Measurements from ENCODE around the gene KLK14.
A peak's percentile ranks its signal among the peaks of the same experiment; 100 is the strongest.

Gene KLK14

DNA sequence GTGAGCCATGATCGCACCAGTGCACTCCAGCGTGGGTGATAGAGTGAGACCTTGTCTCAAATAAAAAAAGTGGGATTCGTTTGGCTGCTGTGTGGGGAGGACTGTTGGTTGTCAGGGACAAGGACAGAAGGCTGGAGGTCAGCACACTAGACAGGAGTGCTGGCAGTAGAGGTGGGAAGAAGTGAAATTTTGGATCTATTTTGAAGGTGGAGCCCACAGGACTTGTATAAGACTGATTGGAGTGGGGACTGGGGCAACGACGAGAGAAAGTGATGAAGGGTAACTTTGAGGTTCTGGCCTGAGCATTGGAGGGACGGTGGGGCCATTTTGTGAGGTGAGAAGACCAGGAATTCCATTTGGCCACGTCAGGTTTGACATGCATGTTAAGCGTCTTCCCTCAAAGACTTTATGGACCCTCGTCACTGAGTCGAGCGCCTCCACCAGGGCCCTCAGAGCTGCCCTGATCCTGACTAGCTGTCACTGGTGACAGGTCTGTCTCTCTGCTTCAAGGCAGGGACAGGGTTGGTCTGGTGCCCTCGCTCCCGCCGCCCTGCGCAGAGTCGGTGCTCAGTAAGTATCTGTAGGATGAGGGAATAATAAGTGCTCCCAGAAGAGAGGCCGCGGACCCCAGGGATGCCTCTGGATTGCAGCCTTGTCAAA, 24.8 kb upstream of the KLK14 start:
- no peak for DNase-seq

DNA sequence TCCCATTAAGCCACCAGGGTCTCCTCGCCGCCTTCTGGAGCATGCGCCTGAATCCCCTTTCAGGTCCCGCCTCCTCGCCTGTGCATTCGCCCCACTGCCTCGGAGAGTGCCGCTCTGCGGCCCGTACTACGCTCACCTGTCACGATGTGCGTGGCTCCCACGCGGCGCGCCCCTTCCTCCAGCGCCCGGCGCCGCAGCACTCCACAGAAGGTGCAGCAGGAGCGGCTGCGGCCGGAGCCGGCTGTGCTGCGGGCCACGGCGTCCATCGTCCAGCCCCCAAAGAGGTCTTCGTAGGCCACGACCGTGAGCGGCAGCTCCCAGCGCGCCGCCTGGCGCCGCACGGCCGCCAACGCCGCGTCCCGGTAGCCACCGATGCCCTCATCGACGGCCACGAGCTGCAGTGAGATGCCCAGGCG, 21.2 kb upstream of the KLK14 start:
- DNase-seq, result no peak

DNA sequence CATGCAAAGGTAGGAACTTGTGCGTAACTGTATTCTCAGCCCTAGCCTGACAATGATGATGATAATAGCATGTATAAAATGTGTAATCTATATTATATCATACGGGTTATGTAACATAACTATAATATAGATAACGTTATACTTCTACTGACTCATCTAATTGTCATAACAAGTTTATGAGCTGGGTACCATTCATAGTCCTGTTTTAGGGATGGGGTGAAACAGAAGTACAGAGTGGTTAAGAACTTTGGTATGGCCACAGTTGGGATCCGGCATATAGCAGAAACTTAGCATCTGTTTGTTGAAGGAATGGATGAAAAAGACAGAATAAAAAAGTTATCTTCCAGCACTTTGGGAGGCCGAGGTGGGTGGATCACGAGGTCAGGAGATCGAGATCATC, 20.3 kb upstream of the KLK14 start:
- no peak for DNase-seq

DNA sequence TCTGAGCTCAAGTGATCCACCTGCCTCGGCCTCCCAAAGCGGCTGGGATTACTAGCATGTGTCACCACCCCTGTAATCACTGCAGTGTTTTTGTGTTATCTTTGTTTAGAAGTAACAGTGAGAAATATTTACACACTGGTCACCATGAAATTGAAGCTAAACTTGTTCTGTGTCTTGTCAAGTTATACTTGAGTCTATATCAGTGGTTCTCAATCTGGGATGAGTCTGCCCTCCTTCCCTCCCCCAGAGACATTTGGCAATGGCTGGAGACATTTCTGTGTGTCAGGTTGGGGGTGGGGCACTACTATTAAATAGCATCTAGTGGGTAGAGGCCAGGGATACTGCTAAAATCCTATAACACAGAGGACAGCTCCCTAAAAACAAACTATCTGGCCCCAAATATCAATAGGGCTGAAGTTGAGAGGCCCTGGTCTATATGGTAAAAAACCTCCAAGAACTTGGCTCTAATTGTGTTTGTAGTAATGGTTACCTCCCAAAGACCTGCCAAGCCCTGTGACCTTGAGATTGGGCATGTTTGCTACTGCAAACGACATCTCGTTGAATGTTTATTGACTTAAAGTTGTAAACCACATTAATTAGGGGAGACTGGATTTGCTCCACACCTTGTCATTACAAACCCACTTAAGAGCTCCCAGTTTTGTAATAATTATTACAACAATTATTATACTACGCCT, 18.6 kb upstream of the KLK14 start:
- no peak for DNase-seq

GRCh38 chr19:51100601-51101000, 17.9 kb upstream of the KLK14 start:
- DNase-seq, result no peak

DNA sequence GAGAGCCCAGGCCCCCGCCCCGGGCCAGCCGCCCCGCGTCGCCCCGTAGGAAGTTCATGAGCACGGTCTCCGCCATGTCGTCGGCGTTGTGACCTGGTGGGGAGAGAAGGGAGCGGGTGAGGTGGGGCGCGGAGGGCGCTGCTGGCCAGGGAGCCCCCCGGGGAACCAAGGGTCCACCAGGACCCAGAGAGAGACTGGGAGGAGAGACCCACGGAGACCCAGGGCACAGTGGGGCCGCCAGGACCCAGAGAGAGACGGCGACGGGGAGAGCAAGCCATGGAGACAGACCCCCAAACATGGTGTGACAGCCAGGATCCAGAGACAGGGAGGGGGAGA, 16.3 kb upstream of the KLK14 start:
- DNase-seq, result no peak

DNA sequence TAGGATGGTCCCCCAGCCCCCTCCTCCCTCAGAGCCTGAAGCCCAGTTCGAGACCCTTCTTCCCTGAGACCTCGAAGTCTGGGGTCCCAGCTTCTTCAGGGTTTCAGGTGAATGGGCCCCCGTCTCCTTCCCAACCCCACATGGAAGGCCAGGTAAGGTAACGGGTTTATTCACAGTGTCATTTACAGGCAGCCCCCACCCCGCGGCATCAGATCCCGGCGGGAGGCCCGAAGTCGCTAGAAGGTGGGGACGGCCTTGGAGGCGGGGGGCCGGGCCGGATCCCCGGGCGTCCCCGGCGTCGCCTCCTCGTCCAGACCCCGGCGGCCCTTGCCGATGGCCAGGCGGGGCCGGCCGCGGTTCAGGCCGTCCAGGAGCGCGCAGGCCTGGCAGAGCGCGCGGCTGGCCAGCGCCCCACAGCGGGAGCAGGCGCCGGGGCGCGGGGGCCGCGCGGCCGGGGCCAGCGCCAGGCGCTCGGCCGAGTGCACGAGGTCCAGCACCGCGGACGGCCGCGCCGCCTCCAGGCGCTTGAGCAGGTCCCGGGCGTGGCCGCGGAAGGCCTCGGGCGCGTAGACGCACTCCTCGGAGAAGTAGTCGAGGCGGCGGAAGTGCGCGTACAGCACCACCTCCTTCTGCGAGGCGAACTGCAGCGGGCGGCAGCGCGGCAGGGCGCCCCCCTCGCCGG, 15.8 kb upstream of the KLK14 start:
- no peak for DNase-seq

- DNase-seq, result no peak
Measured at GRCh38 chr19:51097796-51098195, 15.1 kb upstream of the KLK14 start.

GRCh38 chr19:51097166-51097738, 14.6 kb upstream of the KLK14 start:
- peak; percentile 73 for DNase-seq

- peak; percentile 49 for DNase-seq
Measured at GRCh38 chr19:51096473-51097165, 13.9 kb upstream of the KLK14 start.

GRCh38 chr19:51094696-51095279, 12.1 kb upstream of the KLK14 start:
- DNase-seq, result no peak

DNA sequence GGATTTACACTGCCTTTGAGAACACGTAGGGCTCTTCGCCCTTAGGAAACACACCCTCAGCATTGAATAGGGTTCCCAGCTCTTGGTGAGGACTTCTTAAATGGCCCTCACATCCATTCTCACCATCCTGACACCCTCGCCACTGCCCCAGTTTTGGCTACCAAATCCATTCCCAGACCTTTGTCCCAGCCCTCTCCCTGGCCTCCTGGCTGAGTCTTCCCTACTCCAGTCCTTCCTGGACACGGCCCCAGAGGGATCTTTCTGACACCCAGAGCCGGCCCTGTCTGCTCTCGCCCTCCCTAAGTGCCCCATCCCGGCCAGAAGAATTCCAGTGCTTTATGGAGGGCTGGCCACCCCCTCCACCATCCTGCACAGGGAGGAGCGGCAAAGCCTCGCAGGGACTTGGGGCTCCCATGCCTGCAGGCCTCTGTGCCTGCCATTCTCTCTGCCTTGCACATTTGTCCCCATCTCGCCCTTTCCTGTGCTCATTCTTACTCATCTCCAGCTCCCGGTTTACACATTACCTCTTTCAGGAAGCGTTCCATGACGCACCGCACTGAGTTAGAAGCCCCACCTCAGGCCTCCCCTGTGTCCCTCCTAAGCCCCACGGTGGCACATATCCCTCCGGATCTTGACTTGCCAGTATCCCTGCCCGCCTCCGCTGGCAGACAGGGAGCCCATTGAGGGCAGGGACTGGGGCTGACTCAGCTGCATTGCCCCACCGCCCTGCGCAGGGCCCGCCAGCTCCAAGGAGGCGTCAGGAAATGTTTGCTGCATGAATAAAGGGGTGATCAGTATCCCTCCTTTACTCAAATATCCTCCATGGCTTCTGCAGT, 11.0 kb upstream of the KLK14 start:
- no peak for DNase-seq

DNA sequence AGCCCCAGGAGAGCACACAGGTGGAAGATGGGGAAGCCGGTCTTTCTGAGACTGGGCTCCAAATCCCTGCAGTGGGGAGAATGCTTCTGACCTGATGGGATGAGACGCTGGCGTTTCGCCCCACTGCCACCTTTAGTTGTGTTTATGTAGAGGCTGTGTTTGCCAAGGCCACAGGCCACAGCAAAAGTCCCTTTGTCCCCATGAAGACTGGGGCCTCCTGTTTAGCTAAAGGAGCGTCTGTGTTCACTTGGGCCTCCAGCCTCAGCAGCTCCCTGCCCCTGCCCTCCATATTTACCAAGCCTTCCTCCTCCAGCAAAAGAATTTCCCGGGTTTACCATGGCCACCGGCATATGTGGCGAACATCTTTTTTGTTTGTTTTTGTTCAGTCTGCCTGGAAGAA, 10.4 kb upstream of the KLK14 start:
- DNase-seq, result no peak

GRCh38 chr19:51091895-51092873, 9.5 kb upstream of the KLK14 start:
- DNase-seq, result no peak

- DNase-seq, result no peak
Measured at GRCh38 chr19:51091126-51091525, 8.4 kb upstream of the KLK14 start.

GRCh38 chr19:51090471-51090870, 7.8 kb upstream of the KLK14 start:
- DNase-seq, result no peak

GRCh38 chr19:51089786-51090185, 7.1 kb upstream of the KLK14 start:
- DNase-seq, result no peak

GRCh38 chr19:51086153-51086850, 3.6 kb upstream of the KLK14 start:
- no peak for DNase-seq

DNA sequence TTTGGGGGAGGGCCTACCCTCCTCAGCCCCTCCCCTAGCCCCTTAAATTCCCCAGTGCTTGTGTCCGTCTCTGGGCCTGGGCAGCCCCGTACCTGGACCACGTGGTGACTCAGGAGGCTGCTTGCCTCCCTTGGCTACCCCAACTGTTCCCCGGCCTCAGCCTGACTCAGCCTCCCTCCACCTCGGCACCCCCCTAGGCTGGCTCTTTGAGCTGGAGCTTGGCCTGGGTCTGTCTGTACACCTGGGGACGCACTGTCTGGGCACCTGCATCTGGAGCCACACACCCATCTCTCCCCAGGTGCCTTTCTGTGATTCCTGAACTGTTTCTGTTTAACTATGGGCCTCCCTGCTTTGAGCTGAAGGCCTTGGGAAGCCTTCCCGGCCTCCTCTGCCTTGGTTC, 1.8 kb upstream of the KLK14 start:
- DNase-seq, result no peak

DNA sequence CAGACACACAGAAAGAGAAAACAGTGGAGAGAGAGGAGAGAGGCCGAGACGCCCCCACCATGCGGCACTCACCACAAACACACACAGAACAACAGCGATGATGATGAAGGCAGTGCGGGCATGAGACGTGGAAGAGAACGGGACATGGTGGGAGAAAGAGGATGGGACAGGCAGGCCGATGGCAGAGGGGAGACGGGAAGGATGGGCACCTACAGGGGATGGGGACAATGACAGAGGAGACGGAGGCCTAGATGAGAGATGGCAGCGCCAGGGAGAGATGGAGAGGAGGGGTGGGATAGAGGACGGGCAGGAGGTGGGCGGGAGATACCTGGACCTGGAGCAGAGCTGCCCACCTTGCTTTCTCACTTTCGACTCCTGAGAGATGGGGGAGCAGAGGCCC, 1.1 kb upstream of the KLK14 start:
- no peak for DNase-seq
